Measurements from ENCODE around the gene MANSC4.
"Not testable (repeated sequence)": the region's sequence is repeated elsewhere in the genome, so short reads cannot be mapped to it uniquely, and the experiment has no call there.

MANSC4 gene

DNA sequence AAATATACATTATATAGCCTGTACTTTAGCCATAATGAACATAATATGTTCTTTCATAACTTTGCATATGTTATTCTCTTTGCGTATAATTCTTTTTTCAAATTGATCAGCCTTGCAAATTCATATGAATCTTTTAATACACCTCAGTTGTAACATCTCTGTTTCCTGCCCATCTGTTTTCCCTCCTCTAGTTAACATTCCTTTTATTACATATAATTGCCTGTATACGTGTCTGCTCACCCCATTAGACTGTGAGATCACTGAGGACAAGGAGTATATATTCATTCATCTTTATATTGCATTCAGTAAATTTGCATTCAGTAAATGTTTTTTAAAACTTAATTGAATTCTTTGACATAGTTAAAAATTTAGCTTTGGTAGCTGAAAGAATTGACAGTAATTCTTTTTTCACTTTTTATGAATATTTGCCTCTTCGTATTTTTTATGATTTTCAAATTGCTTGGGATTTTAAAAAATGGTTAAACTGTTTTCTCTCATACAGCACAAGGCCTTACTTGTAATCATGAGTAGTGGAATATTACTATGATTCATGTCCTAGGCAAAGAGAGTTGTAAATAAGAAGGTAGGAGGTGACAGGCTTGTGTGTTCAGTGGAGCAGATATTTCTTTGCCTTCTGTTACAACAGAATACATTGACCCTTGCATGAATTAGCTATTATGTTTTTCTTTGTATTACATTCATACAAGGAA lies 32.8 kb downstream of the MANSC4 start:
- DNase-seq: no peak

DNA sequence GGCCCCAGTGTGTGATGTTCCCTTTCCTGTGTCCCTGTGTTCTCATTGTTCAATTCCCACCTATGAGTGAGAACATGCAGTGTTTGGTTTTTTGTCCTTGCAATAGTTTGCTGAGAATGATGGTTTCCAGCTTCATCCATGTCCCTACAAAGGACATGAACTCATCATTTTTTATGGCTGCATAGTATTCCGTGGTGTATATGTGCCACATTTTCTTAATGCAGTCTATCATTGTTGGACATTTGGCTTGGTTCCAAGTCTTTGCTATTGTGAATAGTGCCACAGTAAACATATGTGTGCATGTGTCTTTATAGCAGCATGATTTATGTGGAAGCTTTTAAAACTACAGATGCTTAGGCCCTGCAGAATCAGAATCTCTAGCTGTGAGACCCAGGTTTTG lies 34.3 kb downstream of the MANSC4 start:
- not testable (repeated sequence) for DNase-seq

DNA sequence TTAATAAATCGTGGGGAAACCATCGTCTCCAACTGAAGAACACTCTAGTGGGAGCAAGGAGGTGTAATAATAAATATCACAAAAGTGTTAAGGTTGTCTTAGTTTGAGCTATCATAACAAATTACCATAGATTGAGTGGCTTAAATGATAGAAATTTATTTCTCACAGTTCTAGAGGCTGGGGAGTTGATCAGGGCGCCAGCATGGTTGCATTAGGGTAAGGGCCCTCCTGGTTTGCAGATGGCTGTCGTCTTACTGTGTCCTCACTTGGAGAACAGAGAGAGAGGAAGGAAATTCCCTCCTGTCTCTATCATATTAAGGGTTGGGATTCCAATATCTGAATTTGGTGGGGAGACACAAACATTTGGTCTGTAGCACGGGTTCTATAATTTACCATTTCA lies 36.4 kb downstream of the MANSC4 start:
- DNase-seq: no peak

DNA sequence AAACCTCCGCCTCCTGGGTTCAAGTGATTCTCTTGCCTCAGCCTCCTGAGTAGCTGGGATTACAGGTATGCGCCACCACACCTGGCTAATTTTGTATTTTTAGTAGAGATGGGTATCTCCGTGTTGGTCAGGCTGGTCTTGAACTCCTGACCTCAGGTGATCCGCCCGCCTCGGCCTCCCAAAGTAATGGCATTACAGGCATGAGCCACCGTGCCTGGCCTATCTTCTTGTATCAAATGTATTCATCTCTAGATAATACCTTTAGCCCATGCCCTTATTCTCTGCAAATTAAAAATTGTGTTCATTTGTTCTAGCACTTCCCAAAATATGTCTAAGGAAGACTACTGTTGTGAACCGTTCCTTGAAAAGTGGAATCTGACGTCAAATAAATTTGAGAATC lies 45.7 kb downstream of the MANSC4 start:
- not testable (repeated sequence) for DNase-seq

DNA sequence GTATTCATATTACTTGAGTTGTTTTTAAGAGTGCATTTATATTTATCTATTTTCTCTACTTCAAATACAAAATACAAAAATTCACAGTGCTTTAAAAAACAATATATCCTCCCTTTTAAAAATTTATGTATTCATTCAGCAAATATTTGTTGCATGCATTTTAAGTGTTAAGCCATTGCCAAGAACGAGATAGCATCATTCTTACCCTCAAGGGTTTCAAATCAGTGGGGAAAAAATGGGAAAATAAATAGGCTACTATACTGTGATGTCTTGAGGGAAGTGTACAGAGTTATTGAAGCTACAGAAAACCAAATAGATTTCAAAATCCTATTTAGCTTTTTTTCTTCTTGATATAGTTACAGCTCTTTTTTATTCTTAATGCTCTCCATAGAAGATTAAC lies 46.2 kb downstream of the MANSC4 start:
- DNase-seq: no peak

DNA sequence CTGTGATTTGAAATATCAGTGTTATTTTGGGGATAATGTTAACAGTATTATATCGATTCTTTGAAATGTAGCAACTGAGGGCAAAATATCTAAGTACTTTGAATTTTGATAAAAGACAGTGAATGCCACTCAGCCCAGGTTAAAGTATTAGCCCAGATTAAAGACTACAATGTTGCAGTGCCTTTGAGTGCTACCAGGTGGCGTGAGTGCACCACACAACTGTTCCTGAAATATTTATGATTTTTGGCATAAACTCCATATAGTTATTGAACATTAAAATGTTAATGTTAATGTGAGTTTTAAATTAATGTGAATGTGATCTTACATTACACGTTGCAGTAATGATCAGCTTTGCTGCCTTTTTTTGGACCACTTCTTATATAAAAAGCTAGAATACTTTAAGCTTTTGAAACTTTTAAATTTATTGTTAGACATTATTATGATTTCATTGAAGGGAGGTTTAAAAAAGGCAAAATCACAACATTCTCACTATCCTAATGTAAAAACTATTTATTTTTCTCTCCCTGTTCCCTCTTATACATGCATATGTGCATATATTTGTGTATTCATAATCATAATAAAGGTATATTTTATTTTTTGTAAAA lies 46.9 kb downstream of the MANSC4 start:
- DNase-seq: peak; percentile 38

DNA sequence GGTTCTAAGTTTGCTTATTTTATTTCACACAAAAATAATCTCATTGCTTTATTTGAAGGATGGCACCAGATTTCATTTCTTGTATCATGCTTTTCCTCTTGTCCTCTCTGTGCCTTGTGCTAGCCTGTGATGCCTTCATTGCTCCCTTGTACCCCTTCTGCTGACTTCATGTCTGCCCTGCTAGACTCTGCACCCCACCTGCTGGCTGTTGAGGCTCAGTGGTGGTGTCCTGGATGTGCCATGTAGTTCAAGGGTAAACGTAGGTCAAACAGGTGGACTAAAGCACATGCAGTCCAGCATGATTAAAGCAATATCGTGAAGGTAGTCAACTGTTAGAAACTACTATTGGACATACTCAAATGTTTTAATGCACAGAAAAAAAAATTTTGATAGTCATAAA lies 47.8 kb downstream of the MANSC4 start:
- DNase-seq: no peak

DNA sequence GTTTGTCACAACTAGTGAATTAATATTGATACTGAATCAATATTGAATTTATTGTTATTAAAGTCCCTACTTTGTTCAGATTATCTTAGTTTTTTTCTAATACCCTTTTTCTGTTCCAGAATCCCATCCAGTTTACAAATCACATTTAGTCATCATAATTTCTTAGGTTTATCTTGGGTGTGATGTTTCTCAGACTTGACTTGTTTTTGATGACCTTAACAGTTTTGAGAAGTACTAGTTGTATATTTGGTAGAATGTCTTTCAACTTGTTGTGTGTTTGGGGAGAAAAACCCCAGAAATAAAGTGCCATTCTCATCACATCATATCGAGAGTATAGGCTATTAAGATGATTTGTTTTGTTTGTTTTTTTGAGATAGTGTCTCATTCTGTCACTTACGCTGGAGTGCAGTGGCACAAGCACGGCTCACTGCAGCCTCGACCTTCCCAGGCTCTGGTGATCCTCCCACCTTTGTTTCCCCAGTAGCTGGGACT lies 49.9 kb downstream of the MANSC4 start:
- no peak for DNase-seq

DNA sequence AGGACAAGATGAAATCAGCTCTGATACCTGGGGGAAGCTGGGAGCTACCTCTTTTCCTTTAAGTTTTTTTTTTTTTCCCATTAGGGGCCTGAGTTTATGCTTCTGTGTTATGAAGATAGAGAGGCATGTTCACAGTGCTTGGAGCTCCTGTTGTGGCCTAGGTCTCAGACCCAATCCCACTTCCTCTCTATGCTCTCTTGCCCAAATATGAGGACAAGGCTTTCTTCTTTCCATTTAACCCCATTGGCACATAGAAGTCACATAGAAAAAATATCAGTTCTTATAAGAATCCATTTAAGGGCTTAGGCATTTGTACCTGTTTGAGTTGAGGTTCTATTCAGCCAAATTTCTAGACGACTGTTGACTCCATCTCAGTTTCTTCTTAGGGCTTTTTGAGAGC lies 56.8 kb downstream of the MANSC4 start:
- no peak for DNase-seq

All from SHP77 treated with DMSO at 0.1 percent for 48 hours (cell line).